ENCODE data around the gene PVALEF.

- no peak for TF ChIP-seq EP300 (IDR thresholded peaks at IDR 0.05; ENCODE audit: borderline replicate concordance)
- no peak for TF ChIP-seq EGR1 (IDR thresholded peaks at IDR 0.05)
- TF ChIP-seq FOXM1 (IDR thresholded peaks at IDR 0.05; ENCODE audit: borderline replicate concordance, low read depth), result no peak
- TF ChIP-seq TAF1 (IDR thresholded peaks at IDR 0.05; ENCODE audit: low read depth), result no peak
- TF ChIP-seq NFIC (IDR thresholded peaks at IDR 0.05), result no peak
- TF ChIP-seq MAX (IDR thresholded peaks at IDR 0.05), result no peak
- TF ChIP-seq TCF12 (IDR thresholded peaks at IDR 0.05; ENCODE audit: low read depth), result no peak
- TF ChIP-seq CREB1 (IDR thresholded peaks at IDR 0.05; ENCODE audit: low read depth), result no peak
- TF ChIP-seq RAD21 (IDR thresholded peaks at IDR 0.05; ENCODE audit: low read depth), result no peak
- no peak for TF ChIP-seq REST (IDR thresholded peaks at IDR 0.05; ENCODE audit: low read depth)
- TF ChIP-seq ZBTB7A (IDR thresholded peaks at IDR 0.05; ENCODE audit: low read depth), result no peak
Observed at GRCh38 chr17:81197409-81197795, 32.1 kb downstream of the PVALEF start.

Measured in Ishikawa (cell line).